Cardiac septum (tissue), 1 donor: ENCODE data around the gene NPFFR1. TPM values are rescaled to one million over a fixed set of nuclear protein-coding genes. Genes with fewer than 3 reads are reported as not detected.

Source experiments
- DNase-seq: peaks from one replicate; pipeline ENCODE4 v3.0.0-alpha.2; 2020; ENCODE audit warnings: low spot score
- intact Hi-C: fragments of 100-400 bp; cut with DNase I; formaldehyde crosslinking; loops from one replicate; pipeline ENCODE4 v1.14.0; 2022
- total RNA-seq: library from RNA; stranded (reverse); fragmentation: NEBNext Ultra II Directional; extraction: Animal tissue kit (Norgen Biotek cat#: 25700); gene quantifications from one replicate; pipeline ENCODE4 v1.2.1, GENCODE V29; 2021
- donor health status: DM: no; HTN: no; CAD: no.

The NPFFR1 gene
- total RNA-seq, 1 donor from 2014 or later: not detected

DNA sequence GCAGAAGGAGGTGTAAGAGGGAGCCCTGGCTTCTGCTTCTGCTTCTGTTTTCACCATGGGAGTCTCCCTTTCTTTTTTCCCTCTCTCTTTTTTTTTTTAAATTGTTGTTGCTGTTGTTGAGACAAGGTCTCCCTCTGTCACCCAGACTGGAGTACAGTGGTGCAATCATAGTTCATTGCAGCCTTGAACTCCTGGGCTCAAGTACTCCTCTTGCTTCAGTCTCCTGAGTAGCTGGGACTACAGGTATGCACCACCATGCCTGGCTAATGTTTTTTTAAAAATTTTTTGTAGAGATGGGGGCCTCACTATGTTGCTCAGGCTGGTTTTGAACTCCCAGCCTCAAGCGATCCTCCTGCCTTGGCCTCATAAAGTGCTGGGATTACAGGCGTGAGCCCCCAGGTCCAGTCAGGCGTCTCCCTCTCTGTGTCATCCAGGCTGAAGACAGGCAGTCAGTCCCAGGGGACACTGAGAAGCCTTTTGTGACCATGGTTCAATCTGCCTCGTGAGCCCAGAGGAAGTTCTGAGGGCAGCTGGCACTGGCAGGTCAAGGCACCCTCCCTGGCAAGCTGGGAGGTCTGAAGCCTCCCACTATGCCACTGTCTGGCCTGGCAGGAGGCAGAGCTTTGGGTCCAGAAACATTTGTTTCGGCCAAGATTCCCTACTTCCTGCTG is 33.6 kb upstream of the NPFFR1 start:
- intact Hi-C loops: no loop called here
- no peak for DNase-seq

DNA sequence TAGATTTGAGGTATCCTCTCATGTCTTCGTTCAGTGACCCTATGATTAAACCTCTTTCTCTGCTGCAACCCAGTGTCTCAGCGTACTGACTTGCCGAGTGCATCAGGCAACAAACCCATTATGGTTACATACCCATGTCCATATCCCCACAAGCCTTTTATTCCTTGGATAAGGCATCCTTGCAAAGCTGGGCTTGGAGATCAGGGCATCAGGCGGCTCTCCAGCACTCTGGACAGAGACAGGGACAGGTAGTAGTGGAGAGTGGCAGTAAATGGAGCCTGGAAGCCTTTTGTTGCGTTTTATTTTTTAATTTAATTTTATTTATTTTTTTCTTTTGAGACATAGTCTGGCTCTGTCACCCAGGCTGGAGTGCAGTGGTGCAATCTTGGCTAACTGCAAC is 32.0 kb upstream of the NPFFR1 start:
- intact Hi-C loops: no loop called here
- DNase-seq: no peak

GRCh38 chr10:70315276-70315675 is 31.5 kb upstream of the NPFFR1 start:
- intact Hi-C loops: no loop called here

DNA sequence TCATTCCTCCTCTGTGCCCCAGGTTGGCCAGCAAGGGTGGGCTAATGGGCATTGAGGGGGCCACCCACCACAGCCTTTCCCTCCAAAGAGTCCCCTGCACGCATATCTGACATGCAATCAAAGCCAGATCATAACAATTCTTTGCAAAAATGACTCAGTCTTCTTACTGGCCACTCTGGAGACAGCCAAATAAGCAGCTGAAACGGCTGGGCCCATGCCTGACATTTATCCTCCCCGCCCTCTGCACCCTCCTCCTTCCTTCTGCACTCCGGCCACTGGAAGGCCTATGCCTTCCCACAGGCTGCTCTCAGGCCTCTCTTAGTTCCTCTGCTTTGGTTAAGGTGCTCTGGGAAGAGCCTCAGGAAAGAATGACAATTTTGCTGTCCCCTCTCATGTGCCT is 29.2 kb upstream of the NPFFR1 start:
- DNase-seq: no peak
- intact Hi-C loops: no loop called here

More at GRCh38 chr10:70315276-70315675, 31.5 kb upstream of the NPFFR1 start:
- no peak for DNase-seq

DNA sequence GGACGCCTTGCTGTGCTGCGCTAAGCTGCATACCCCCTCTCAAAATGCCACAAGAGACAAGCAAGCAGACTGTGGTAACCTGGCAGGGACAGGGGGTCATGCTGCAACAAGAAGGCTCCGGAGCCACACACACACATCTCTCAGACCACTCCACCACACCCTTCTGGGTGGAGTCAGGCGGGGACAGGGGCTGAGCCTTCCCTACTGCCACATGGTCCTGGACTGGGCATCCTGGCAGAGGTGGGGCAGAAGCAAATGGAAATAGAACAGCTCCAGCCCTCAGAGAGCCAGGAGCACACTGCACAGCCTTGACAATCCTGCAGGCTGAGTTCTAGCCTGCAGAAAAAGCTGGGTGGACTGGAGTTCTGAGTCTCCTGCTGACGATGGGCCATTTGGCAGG is 28.4 kb upstream of the NPFFR1 start:
- no peak for DNase-seq
- intact Hi-C loops: no loop called here

GRCh38 chr10:70311698-70312097 is 27.9 kb upstream of the NPFFR1 start:
- intact Hi-C loops: no loop called here
- no peak for DNase-seq

GRCh38 chr10:70309661-70310060 is 25.9 kb upstream of the NPFFR1 start:
- DNase-seq: no peak
- intact Hi-C loops: no loop called here

DNA sequence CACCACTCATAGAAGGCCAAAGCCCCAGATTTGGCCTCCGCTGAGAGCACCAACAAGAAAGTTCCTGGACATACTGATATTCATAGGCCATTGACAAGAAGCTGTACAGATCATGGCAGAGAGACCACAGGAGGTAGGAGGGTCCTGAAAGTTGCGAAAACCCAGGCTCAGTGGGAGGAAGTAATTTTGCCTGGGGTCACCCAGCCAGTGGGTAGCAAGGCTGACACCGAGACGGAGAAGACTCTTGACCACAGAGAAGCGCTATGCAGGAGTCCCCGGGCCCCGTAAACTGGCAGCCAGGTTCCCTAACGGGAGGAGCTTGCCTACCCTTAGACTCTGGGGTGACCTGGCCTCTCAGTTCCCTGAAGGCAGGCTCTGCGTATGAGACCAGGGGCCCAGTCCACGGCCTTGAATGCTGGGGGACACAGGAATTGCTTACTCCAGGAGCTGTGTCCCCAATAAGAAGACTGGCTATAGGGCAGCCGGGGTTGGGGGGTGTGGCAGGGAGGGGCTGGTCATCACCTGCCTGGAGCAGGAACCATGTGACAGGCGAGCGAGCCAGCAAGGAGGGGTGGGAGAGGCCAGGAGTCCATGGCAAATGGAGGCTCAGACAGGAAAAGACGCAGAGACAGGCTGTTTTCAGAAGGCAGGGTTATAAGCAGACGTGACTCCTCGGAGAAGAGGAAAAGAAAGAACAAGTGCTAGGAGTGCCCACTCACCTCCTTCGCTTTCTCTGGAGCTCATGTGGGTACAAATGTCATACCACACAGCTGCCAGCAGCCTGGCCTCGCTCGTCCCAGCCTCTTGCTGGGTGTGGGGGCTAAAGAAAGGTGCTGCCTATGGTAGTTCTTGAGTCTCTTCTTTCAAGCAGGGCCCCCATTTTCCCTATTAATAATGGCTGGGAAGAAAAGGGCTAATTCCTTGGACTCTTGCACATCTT is 24.6 kb upstream of the NPFFR1 start:
- intact Hi-C loops: no loop called here
- DNase-seq: no peak

DNA sequence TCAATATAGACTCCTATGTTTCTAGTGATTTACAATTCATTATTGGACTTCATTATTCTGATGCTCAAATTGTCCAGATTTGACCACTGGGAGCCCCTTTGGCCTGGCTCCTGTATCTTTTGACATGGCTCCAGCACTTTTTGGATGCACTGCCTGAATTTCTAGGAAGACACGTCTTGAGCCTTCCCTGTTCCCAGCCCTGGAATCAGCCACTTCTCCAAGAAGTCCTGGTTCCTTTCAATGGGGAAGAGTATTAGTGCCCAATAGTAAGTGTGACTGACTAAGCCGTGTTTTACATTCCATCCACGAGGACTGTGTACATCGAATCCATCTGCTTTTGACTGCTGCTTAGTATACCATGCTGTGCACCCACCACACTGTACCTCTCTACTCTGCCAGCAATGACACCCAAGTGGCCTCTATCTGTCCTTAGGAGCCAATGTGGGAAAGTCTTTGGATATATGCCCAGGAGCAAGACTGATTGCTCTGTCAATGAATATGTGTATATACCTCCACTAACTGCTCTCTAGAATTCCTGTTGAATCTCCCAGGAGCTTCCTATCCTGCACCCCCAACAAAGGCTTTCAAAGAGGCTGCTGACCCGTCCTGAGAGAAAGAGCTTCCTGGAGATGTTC is 23.2 kb upstream of the NPFFR1 start:
- intact Hi-C loops: no loop called here
- DNase-seq: no peak

DNA sequence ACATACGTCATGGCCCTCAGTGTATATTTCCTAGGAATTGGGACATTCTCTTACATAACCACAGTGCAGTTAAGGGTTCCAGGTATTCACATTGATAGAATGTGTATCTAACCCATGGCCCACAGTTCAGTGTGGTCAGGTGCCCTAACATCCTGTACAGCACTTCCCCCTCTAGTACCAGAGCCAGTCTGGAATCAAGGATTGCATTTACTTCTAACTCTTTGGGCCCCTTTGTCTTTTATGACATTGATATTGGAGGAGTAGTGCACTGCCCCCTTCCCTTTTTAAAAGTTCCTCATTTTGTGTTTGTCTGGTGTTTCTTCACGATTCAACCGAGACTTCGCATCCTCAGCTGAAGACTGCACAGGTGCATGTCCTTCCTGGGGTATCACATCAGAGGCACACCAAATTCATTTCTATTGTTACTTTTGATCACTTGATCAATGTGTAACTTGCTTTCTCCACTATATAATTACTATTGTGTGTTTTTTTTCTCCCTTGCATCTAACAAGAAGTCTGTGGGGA is 22.4 kb upstream of the NPFFR1 start:
- intact Hi-C loops: no loop called here
- DNase-seq: no peak

- DNase-seq: no peak
- intact Hi-C loops: no loop called here
Measured at GRCh38 chr10:70303730-70304129, 19.9 kb upstream of the NPFFR1 start.

- intact Hi-C loops: no loop called here
- peak; percentile 5 for DNase-seq
Measured at GRCh38 chr10:70302292-70302691, 18.5 kb upstream of the NPFFR1 start.

DNA sequence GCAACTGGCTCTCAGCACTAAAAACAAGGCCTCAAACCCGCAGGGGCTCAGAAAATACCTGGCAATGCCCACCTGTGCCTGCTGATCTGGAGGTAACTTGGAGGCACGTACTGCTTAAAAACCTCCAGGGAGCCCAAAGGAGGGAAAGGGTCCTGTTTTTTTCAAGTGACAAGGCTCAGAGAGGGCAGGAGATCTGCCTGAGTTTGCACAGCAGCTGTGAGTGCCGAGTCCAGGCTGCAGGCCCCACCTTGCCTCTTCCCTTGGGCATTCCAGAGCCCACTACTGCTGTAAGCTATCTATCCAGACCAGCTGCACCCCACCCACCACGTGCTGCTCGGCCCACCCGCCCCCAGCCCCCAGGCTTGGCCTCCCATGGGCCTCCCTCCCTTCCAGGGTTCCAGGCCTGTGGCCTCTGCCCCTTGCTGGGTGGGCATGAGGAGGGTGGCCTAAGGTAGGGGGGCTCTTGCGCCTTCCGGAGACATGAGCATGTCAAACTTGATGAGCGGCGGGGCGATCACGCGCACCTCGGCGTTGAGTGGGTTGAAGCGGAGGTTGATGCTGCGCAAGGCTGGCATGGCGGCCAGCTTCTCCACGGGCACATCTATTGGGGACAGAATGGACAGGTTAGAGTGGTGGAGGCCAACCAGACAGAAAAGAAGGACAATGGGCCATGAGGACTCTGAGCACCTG is 17.2 kb upstream of the NPFFR1 start:
- intact Hi-C loops: no loop called here
- DNase-seq: peak; percentile 41

GRCh38 chr10:70300461-70300860 is 16.7 kb upstream of the NPFFR1 start:
- intact Hi-C loops: no loop called here
- DNase-seq: no peak

DNA sequence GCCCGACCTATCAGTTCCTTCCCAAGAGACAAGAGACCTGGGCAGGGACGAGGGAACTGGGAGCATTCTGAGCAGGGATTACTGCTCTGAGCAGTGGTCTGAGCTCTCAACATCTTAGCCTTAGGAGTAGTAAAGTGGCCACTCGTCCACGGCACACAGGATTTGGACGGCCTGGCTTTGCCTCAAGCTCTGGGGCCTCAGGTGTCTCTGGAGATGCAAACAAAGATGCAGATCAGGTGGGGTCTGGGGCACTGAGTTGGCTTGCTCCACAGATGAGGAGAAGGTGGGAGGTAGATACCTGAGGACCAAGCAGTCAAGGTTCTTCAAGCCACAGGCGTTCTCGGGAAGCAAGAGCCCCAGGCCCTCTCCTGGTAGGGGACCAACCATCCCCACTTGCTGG is 16.1 kb upstream of the NPFFR1 start:
- intact Hi-C loops: no loop called here
- DNase-seq: no peak

DNA sequence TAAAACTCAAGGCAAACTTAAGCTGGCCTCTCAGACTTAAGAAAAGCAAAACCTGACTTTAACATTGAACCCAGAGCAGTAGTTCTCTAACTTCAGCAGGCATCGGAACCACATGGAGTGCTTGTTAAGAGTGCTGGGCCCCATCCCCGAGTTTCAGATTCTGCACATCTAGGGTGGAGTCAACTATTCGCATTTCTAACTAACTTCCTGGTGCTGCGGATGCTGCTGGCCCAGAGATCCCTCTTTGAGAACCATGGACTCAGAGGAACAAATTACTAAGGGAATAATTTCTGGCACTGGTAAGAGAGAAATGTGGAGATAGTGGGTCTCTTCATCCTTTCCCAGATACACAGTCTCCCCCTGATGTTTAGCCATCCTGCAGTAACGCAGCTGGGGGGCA is 14.6 kb upstream of the NPFFR1 start:
- DNase-seq: no peak
- intact Hi-C loops: no loop called here

DNA sequence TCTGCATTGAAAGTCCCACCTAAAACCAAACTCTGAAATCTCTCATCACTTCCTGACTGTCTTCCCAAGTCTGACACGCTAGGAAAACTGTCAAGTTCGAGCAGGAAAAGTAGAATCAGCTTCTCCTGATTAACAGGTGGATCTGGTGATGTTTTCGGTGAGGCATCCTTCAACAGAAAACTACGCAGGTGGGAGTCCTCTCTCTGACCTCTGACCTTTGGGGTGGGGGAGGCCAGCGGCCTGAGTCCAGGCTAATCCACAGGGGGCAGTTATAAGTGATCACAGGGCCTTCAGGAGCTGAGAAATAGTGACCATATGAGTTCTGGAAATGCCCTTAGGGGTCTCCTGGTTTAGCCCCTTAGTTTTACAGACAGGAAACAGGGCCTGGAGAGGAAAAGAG is 13.4 kb upstream of the NPFFR1 start:
- intact Hi-C loops: no loop called here
- DNase-seq: no peak

- intact Hi-C loops: no loop called here
- DNase-seq: peak; percentile 92
Measured at GRCh38 chr10:70296406-70296899, 12.6 kb upstream of the NPFFR1 start.

DNA sequence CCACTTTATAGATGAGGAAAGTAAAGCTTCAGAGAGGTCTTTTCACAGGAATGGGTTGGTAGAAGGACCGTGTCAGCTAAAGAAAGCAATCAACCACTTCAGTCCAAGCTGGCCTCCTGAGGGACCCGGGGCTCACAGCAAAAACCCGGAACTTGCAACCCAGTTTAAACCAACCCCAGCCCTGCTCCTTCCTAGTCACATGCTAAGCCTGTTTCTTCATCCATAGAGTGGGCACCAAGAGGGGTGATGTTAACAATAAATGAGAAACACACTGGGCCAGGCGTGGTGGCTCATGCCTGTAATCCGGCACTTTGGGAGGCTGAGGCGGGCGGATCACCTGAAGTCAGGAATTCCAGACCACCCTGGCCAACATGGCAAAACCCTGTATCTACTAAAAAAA is 12.1 kb upstream of the NPFFR1 start:
- DNase-seq: no peak
- intact Hi-C loops: no loop called here

DNA sequence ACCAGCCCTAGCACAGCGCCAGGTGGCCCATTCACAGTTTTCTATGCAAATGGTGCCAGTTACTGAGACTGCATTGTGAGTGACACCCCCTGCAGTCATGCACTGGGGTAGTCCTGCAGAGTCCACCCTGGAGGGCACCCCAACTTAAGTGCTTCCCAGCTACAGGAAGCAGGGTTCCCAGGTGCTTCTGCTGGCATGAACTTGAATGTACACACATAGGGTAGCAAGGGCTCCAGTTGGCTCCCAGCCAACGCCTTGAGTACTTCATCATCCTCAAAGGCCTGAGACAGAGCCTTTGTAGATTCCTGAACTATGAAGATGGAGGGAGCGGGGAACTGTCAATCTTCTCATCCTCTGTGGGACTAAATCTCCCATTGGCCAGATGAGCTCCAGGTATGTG is 11.5 kb upstream of the NPFFR1 start:
- intact Hi-C loops: no loop called here
- DNase-seq: no peak
